H1 (cell line): ENCODE results near the gene CCDC88C. TPM values are rescaled to one million over a fixed set of nuclear protein-coding genes. Genes with fewer than 3 reads are reported as not detected.

Experiments
- CTCF ChIA-PET: fragments of 300-600 bp; sonication (Branson Sonifier 250); formaldehyde crosslinking; loops from one replicate; lab custom pipeline; 2021; ENCODE audit not compliant: partially characterized antibody; lab: Charles Lee
- POLR2A ChIA-PET: fragments of 300-600 bp; sonication (Branson Sonifier 250); formaldehyde crosslinking; loops from one replicate; lab custom pipeline; 2021; ENCODE audit warnings: inconsistent platforms; ENCODE audit not compliant: partially characterized antibody; lab: Charles Lee
- DNase-seq, 2 experiments: peaks; one replicate each; pipeline versions ENCODE4 v3.0.0 to v3.0.0-alpha.2; 2010 to 2022; ENCODE audit warnings: low spot score in 2 of 2, low read depth in 1 of 2, mixed read lengths in 1 of 2
- FAIRE-seq: peaks from 2 replicates; lab custom pipeline; 2011; peaks lifted over from hg19 to GRCh38; lab: Jason Lieb, UNC
- H2AFZ ChIP-seq: 2 replicates; pipeline ENCODE4 v1.8.1; 2012; ENCODE audit warnings: low read length, inconsistent platforms
- H2AK5ac ChIP-seq: 2 replicates; pipeline ENCODE4 v1.6.1; 2013; ENCODE audit warnings: low read depth, low read length
- H2BK120ac ChIP-seq: replicated peaks from 2 replicates; pipeline ENCODE3; 2013; ENCODE audit warnings: low read depth, low read length, inconsistent platforms
- H2BK12ac ChIP-seq: 2 replicates; pipeline ENCODE4 v1.6.1; 2013; ENCODE audit warnings: low read depth, low read length
- H2BK15ac ChIP-seq: 2 replicates; pipeline ENCODE4 v1.6.1; 2013; ENCODE audit warnings: low read length
- H2BK20ac ChIP-seq: 2 replicates; pipeline ENCODE4 v1.6.1; 2013; ENCODE audit warnings: low read length
- H2BK5ac ChIP-seq: 2 replicates; pipeline ENCODE4 v1.6.1; 2013; ENCODE audit warnings: low read depth, low read length
- H3K14ac ChIP-seq: 2 replicates; pipeline ENCODE4 v1.6.1; 2013; ENCODE audit warnings: inconsistent platforms; ENCODE audit not compliant: insufficient read length
- H3K18ac ChIP-seq: 2 replicates; pipeline ENCODE4 v1.6.1; 2013; ENCODE audit warnings: low read length; ENCODE audit errors: extremely low read depth
- H3K23ac ChIP-seq: 2 replicates; pipeline ENCODE4 v1.6.1; 2013; ENCODE audit warnings: inconsistent platforms; ENCODE audit not compliant: insufficient read length
- H3K23me2 ChIP-seq: 2 replicates; pipeline ENCODE4 v1.6.1; 2013; ENCODE audit warnings: low read depth, low read length
- H3K27ac ChIP-seq: 2 replicates; pipeline ENCODE4 v1.6.1; 2011; ENCODE audit warnings: low read depth, low read length, inconsistent platforms
- H3K27me3 ChIP-seq, 4 experiments: replicated peaks in 1 of 4; 1 replicate in 1 of 4; 2 replicates in 3 of 4; pipeline versions ENCODE4 v1.6.1 to v1.8.1; 2011 to 2013; ENCODE audit warnings: low read length in 3 of 4, mild to moderate bottlenecking in 3 of 4, inconsistent platforms in 2 of 4, mixed read lengths in 2 of 4, moderate library complexity in 1 of 4; ENCODE audit not compliant: control insufficient read depth in 3 of 4, insufficient read depth in 3 of 4; ENCODE audit errors: extremely low read depth in 1 of 4
- H3K36me3 ChIP-seq, 4 experiments: 2 replicates each; pipeline versions ENCODE4 v1.6.1 to v1.8.1; 2011 to 2013; ENCODE audit warnings: mild to moderate bottlenecking in 4 of 4, low read length in 3 of 4, moderate library complexity in 2 of 4, control low read depth in 1 of 4, inconsistent platforms in 1 of 4; ENCODE audit not compliant: insufficient read depth in 4 of 4, control insufficient read depth in 2 of 4
- H3K4ac ChIP-seq: replicated peaks from 2 replicates; pipeline ENCODE3; 2013; ENCODE audit warnings: low read length, low read depth, mixed read lengths, inconsistent platforms; ENCODE audit not compliant: insufficient read length
- H3K4me1 ChIP-seq, 4 experiments: replicated peaks in 1 of 4; 1 replicate in 1 of 4; 2 replicates in 3 of 4; pipeline versions ENCODE4 v1.6.1 to v1.8.1; 2011 to 2013; ENCODE audit warnings: low read length in 3 of 4, inconsistent platforms in 2 of 4, mixed read lengths in 1 of 4; ENCODE audit not compliant: insufficient read depth in 4 of 4, control insufficient read depth in 3 of 4
- H3K4me2 ChIP-seq, 2 experiments: 2 replicates each; pipeline versions ENCODE4 v1.6.1 to v1.8.1; 2011 to 2013; ENCODE audit warnings: low read depth in 2 of 2, low read length in 2 of 2, control low read depth in 1 of 2, inconsistent platforms in 1 of 2, mild to moderate bottlenecking in 1 of 2; ENCODE audit not compliant: insufficient read depth in 1 of 2
- H3K4me3 ChIP-seq, 4 experiments: fragments of 200-600, 300-600 bp in 1 of 4; sonication (generic), shearing (Covaris generic), sonication (Bioruptor Twin) in 1 of 4; 2 replicates each; pipeline versions ENCODE4 v1.5.1 to v1.8.1; 2011 to 2016; ENCODE audit warnings: low read length in 4 of 4, low read depth in 3 of 4, control low read depth in 2 of 4, inconsistent platforms in 2 of 4, mild to moderate bottlenecking in 2 of 4, mixed read lengths in 1 of 4, moderate library complexity in 1 of 4; ENCODE audit not compliant: insufficient read depth in 2 of 4; ENCODE audit errors: extremely low read depth in 1 of 4
- H3K56ac ChIP-seq: replicated peaks from 2 replicates; pipeline ENCODE3; 2013; ENCODE audit warnings: low read depth, mild to moderate bottlenecking, mixed read lengths, low read length, inconsistent platforms; ENCODE audit not compliant: insufficient read length
- H3K79me1 ChIP-seq: 2 replicates; pipeline ENCODE4 v1.6.1; 2013; ENCODE audit warnings: low read depth, low read length, control low read depth
- H3K79me2 ChIP-seq, 2 experiments: 2 replicates each; pipeline versions ENCODE4 v1.6.1 to v1.8.1; 2012 to 2013; ENCODE audit warnings: low read length in 2 of 2, mild to moderate bottlenecking in 2 of 2, inconsistent platforms in 1 of 2; ENCODE audit not compliant: insufficient read depth in 2 of 2, control insufficient read depth in 1 of 2
- H3K9ac ChIP-seq, 4 experiments: replicated peaks in 1 of 4; 1 replicate in 1 of 4; 2 replicates in 3 of 4; pipeline versions ENCODE4 v1.6.1 to v1.8.1; 2011 to 2013; ENCODE audit warnings: low read depth in 3 of 4, low read length in 3 of 4, control low read depth in 2 of 4, mild to moderate bottlenecking in 2 of 4, moderate library complexity in 2 of 4, inconsistent platforms in 1 of 4; ENCODE audit errors: extremely low read depth in 1 of 4
- H3K9me3 ChIP-seq, 2 experiments: 2 replicates each; pipeline versions ENCODE4 v1.6.1 to v1.8.1; 2012 to 2013; ENCODE audit warnings: mild to moderate bottlenecking in 2 of 2, moderate library complexity in 2 of 2, control low read depth in 1 of 2, inconsistent platforms in 1 of 2, low read depth in 1 of 2, low read length in 1 of 2, mixed read lengths in 1 of 2; ENCODE audit not compliant: insufficient read depth in 2 of 2
- H4K20me1 ChIP-seq, 2 experiments: replicated peaks in 1 of 2; 2 replicates each; pipeline versions ENCODE3 to v1.8.1; 2011 to 2013; ENCODE audit warnings: inconsistent platforms in 2 of 2, low read length in 2 of 2, mild to moderate bottlenecking in 1 of 2; ENCODE audit not compliant: insufficient read depth in 2 of 2, control insufficient read depth in 1 of 2
- H4K5ac ChIP-seq: 2 replicates; pipeline ENCODE4 v1.6.1; 2013; ENCODE audit warnings: low read length, low read depth, mixed read lengths, inconsistent platforms; ENCODE audit not compliant: insufficient read length
- H4K8ac ChIP-seq: 2 replicates; pipeline ENCODE4 v1.8.0; 2013; ENCODE audit warnings: mild to moderate bottlenecking, moderate library complexity, low read length, inconsistent platforms; ENCODE audit not compliant: insufficient read depth; ENCODE audit errors: extremely low read depth
- H4K91ac ChIP-seq: replicated peaks from 2 replicates; pipeline ENCODE3; 2013; ENCODE audit warnings: low read length, mixed read lengths, inconsistent platforms; ENCODE audit not compliant: insufficient read length
- CBX5 ChIP-seq: fragments of 300-800, 300-1000 bp; sonication (generic); IDR thresholded peaks from 2 replicates; pipeline ENCODE4 v1.7.1; 2016; ENCODE audit warnings: antibody characterized with exemption, low read length, low read depth
- GTF2F1 ChIP-seq: IDR thresholded peaks from 2 replicates; pipeline ENCODE4 v1.6.1; 2012; ENCODE audit warnings: low read depth, low read length, improper control_type of control experiment, borderline replicate concordance
- POU5F1 ChIP-seq: IDR thresholded peaks from 2 replicates; pipeline ENCODE4 v1.6.1; 2011; ENCODE audit warnings: low read depth, mild to moderate bottlenecking, low read length, moderate library complexity
- SP2 ChIP-seq: IDR thresholded peaks from 2 replicates; pipeline ENCODE4 v1.6.1; 2012; ENCODE audit warnings: mild to moderate bottlenecking, low read length, inconsistent platforms
- WGBS, 2 experiments: shearing (Covaris generic) in 1 of 2; methylation state at CpG; one replicate each; pipeline versions ENCODE4 v1.1.6 to v1.1.7; 2013 to 2015; ENCODE audit warnings: low lambda C conversion rate in 2 of 2, mixed read lengths in 2 of 2, inconsistent platforms in 1 of 2, low coverage in 1 of 2, missing lambda C conversion rate in 1 of 2; ENCODE audit not compliant: insufficient replicate concordance in 2 of 2, insufficient coverage in 1 of 2, insufficient read length in 1 of 2; ENCODE audit errors: extremely low coverage in 1 of 2, missing lambda C conversion rate in 1 of 2; 5-methylcytosine and 5-hydroxymethylcytosine counted together
- polyA plus RNA-seq, 7 experiments: library from polyadenylated mRNA; depleted of rRNA in 3 of 7; stranded (reverse) in 5 of 7; unstranded in 2 of 7; fragments of >200 nt in 5 of 7; fragments of 200-250 nt in 2 of 7; gene quantifications; 1 replicate in 5 of 7; 2 replicates in 1 of 7; 4 replicates in 1 of 7; pipeline versions ENCODE4 v1.2.1 to v1.2.3, GENCODE V29; 2011 to 2013; ENCODE audit warnings: missing spikeins in 2 of 7, mixed read lengths in 2 of 7
- total RNA-seq: library from RNA; stranded (reverse); fragmentation: NEBNext Ultra II Directional; extraction: Animal tissue kit (Norgen Biotek cat#: 25700); gene quantifications from 2 replicates; pipeline ENCODE4 v1.2.1, GENCODE V29; 2021
- TF ChIP-seq, protein P1 (sequence below): IDR thresholded peaks from 2 replicates; pipeline ENCODE4 v1.6.1; 2011; ENCODE audit warnings: low read length, improper control_type of control experiment

Gene CCDC88C
- total and polyA plus RNA-seq, 2 of the 8 experiments (the other 6 are each of a cell fraction or from before 2014, with no cell fraction given): 10.3 to 57.7 TPM

DNA sequence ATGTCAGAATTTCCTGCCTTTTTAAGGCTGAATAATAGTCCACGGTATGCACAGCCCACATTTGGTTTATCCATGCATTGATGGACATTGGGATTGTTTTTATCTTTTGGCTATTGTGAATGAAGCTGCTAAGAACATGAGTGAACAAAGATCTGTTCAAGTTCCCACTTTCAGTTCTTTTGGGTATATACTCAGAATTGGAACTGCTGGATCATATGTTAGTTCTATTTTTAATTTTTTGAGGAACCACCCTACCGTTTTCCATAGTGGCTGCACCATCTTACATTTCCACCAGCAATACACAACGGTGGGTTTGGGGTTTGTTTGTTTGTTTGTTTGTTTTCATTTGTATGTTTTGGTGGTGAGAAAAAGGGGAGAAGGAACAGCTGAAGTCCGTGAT, 179.5 kb downstream of the CCDC88C start:
- Histone ChIP-seq H3K4ac (no peak overlapping the region), H3K9ac (no peak overlapping the region), H4K8ac (no peak overlapping the region), H2BK12ac (no peak overlapping the region), H3K23ac (no peak overlapping the region), H3K27me3 (peaks cover 0 to 2% (median 0%) of the 10 kb centered on the region in 4 experiments; a peak in 1 of 7 replicates), H3K27ac (no peak overlapping the region), H3K79me1 (no peaks in the 10 kb centered on the region), H2BK20ac (no peak overlapping the region), H3K4me1 (no peaks in the 10 kb centered on the region; a peak in 1 of 7 replicates), H2BK5ac (no peak overlapping the region), H3K14ac (no peak overlapping the region), H3K56ac (no peak overlapping the region), H2AK5ac (no peak overlapping the region), H3K23me2 (peaks cover 2% of the 10 kb centered on the region; the same call in 1 of the 2 replicates), H4K91ac (no peak overlapping the region), H4K5ac (no peak overlapping the region), H2BK15ac (no peak overlapping the region), H3K36me3 (no peaks in the 10 kb centered on the region)
- POLR2A ChIA-PET: no interaction called here
- WGBS, 2 experiments: 82% methylated on average over 4 of the region's 4 CpGs; no CpG with 5 or more reads in 1 of the 2 experiments
- FAIRE-seq: no peak
- TF ChIP-seq POU5F1: no peak
- TF ChIP-seq CBX5: no peak
- TF ChIP-seq SP2: no peak
- no peak for TF ChIP-seq GTF2F1
- TF ChIP-seq, protein P1, sequence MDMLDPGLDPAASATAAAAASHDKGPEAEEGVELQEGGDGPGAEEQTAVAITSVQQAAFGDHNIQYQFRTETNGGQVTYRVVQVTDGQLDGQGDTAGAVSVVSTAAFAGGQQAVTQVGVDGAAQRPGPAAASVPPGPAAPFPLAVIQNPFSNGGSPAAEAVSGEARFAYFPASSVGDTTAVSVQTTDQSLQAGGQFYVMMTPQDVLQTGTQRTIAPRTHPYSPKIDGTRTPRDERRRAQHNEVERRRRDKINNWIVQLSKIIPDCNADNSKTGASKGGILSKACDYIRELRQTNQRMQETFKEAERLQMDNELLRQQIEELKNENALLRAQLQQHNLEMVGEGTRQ: no peak
- TF ChIP-seq, all 59 proteins: peak for 0
- Histone ChIP-seq H3K4me2 (no peak overlapping the region), H3K18ac (no peak overlapping the region), H2BK120ac (no peak overlapping the region), H3K79me2 (no peaks in the 10 kb centered on the region), H4K20me1 (no peaks in the 10 kb centered on the region), H2AFZ (no peak overlapping the region), H3K4me3 (no peak overlapping the region), H3K9me3 (peaks cover 0 to 5% of the 10 kb centered on the region in 2 experiments; a peak in 1 of 4 replicates)
- CTCF ChIA-PET: interaction anchor here (0.9 to 1.5 kb wide), 2 partner anchors 47 to 60 kb away, joined by 3 to 4 read pairs; no protein-coding TSS in a partner anchor
- no peak for DNase-seq
